Left renal pelvis (tissue), 4 donors: ENCODE data around the gene APOL2. TPM values are rescaled to one million over a fixed set of nuclear protein-coding genes. Genes with fewer than 3 reads are reported as not detected.
"Not testable (repeated sequence)": the region's sequence is repeated elsewhere in the genome, so short reads cannot be mapped to it uniquely, and the experiment has no call there.

ENCODE experiments used
- DNase-seq, 4 donors: peaks; one replicate each; pipeline ENCODE4 v3.0.0-alpha.2; 2013; ENCODE audit warnings: low read depth in 4 of 4, low spot score in 3 of 4
- polyA plus RNA-seq, 4 donors: library from polyadenylated mRNA; unstranded; fragments of 120-200 nt; gene quantifications; one replicate each; pipeline ENCODE4 v1.2.1, GENCODE V29; 2013; ENCODE audit not compliant: insufficient read length in 4 of 4

The APOL2 gene
- polyA plus RNA-seq, 4 donors = 25.4 to 41.6 (median 32.2) TPM

- DNase-seq = no peak
Measured at GRCh38 chr22:36201630-36202319, 37.6 kb downstream of the APOL2 start, which contains the start of gene APOL4. Gene APOL4, minus strand, starts transcription at chr22:36201809. Its CDS starts 75 bp downstream, at chr22:36201734.

GRCh38 chr22:36201025-36201424 lies 38.3 kb downstream of the APOL2 start:
- DNase-seq = not testable (repeated sequence)

- DNase-seq = no peak
Measured at GRCh38 chr22:36199001-36199551, 40.3 kb downstream of the APOL2 start.

GRCh38 chr22:36198536-36198935 lies 40.8 kb downstream of the APOL2 start:
- DNase-seq = no peak

- DNase-seq = no peak
Measured at GRCh38 chr22:36197514-36198146, 41.7 kb downstream of the APOL2 start.

GRCh38 chr22:36197065-36197440 lies 42.3 kb downstream of the APOL2 start:
- no peak for DNase-seq

GRCh38 chr22:36196254-36197064 lies 42.9 kb downstream of the APOL2 start:
- no peak for DNase-seq

GRCh38 chr22:36194971-36195370 lies 44.4 kb downstream of the APOL2 start:
- no peak for DNase-seq

- DNase-seq = no peak
Measured at GRCh38 chr22:36194385-36194784, 44.9 kb downstream of the APOL2 start.

GRCh38 chr22:36193577-36193976 lies 45.8 kb downstream of the APOL2 start:
- DNase-seq = no peak

GRCh38 chr22:36193171-36193570 lies 46.2 kb downstream of the APOL2 start:
- no peak for DNase-seq

GRCh38 chr22:36192542-36192941 lies 46.8 kb downstream of the APOL2 start:
- no peak for DNase-seq

GRCh38 chr22:36191106-36191836 lies 48.1 kb downstream of the APOL2 start:
- DNase-seq = no peak

- not testable (repeated sequence) for DNase-seq
Measured at GRCh38 chr22:36187862-36188261, 51.5 kb downstream of the APOL2 start.

- DNase-seq = no peak
Measured at GRCh38 chr22:36185828-36186624, 53.3 kb downstream of the APOL2 start.

GRCh38 chr22:36184433-36185025 lies 54.8 kb downstream of the APOL2 start:
- DNase-seq = no peak

GRCh38 chr22:36183446-36183845 lies 55.9 kb downstream of the APOL2 start:
- no peak for DNase-seq

GRCh38 chr22:36182857-36183256 lies 56.5 kb downstream of the APOL2 start:
- no peak for DNase-seq

GRCh38 chr22:36182056-36182455 lies 57.3 kb downstream of the APOL2 start:
- DNase-seq = no peak
